Gastrocnemius medialis (tissue), 4 donors: ENCODE data around the gene SFXN5. TPM values are rescaled to one million over a fixed set of nuclear protein-coding genes. Genes with fewer than 3 reads are reported as not detected.

ENCODE experiments used
- ATAC-seq, 2 donors: fragments of 150-250 bp; one replicate each; pipeline ENCODE4 v1.9.1; 2016
- DNase-seq, 2 donors: peaks; one replicate each; pipeline ENCODE4 v3.0.0-alpha.2; 2019
- H3K27ac ChIP-seq, 4 donors: fragments of 200-600 bp; sonication (generic); 1 replicate in 1 of 4; 2 replicates in 3 of 4; pipeline ENCODE4 v1.5.1; 2016 to 2018; ENCODE audit warnings: mild to moderate bottlenecking in 2 of 4, moderate library complexity in 1 of 4
- H3K27me3 ChIP-seq, 3 donors: fragments of 200-600 bp; sonication (generic) in 2 of 3; 1 replicate in 1 of 3; 2 replicates in 2 of 3; pipeline versions ENCODE4 v1.5.1 to v1.6.0; 2016 to 2019; ENCODE audit warnings: mild to moderate bottlenecking in 1 of 3, moderate library complexity in 1 of 3
- H3K36me3 ChIP-seq, 2 donors: fragments of 200-600 bp; sonication (generic) in 1 of 2; one replicate each; pipeline ENCODE4 v1.5.1; 2017 to 2018
- H3K4me1 ChIP-seq, 2 donors: fragments of 200-600 bp; sonication (generic) in 1 of 2; one replicate each; pipeline ENCODE4 v1.5.1; 2016 to 2017; ENCODE audit warnings: mild to moderate bottlenecking in 2 of 2
- H3K4me3 ChIP-seq, 4 donors: fragments of 200-600 bp; sonication (generic) in 3 of 4; 1 replicate in 1 of 4; 2 replicates in 3 of 4; pipeline ENCODE4 v1.5.1; 2016 to 2019; ENCODE audit warnings: mild to moderate bottlenecking in 2 of 4
- H3K9me3 ChIP-seq, 3 donors: fragments of 200-600 bp; sonication (generic) in 2 of 3; 1 replicate in 1 of 3; 2 replicates in 2 of 3; pipeline ENCODE4 v1.5.1; 2016 to 2019
- CTCF ChIP-seq, 5 experiments: fragments of 450-650 bp in 3 of 5; fragments of 200-600 bp in 2 of 5; sonication (generic) in 2 of 5; IDR thresholded peaks in 4 of 5; conservative IDR thresholded peaks in 1 of 5; 1 replicate in 4 of 5; 2 replicates in 1 of 5; pipeline ENCODE4 v1.5.1; 2016 to 2019; ENCODE audit warnings: antibody characterized with exemption in 5 of 5, mild to moderate bottlenecking in 3 of 5, moderate library complexity in 3 of 5
- POLR2A ChIP-seq, 2 donors: fragments of 450-650 bp; IDR thresholded peaks; one replicate each; pipeline ENCODE4 v1.6.1; 2017; ENCODE audit warnings: antibody characterized with exemption in 2 of 2, mild to moderate bottlenecking in 2 of 2, moderate library complexity in 2 of 2
- in situ Hi-C, 4 donors: fragments of 200-750 bp; cut with MboI; loops; one replicate each; pipeline versions ENCODE4 v1.15.0 to v1.8.0; 2017; ENCODE audit warnings: low sequenced_read_pairs in 4 of 4
- intact Hi-C: fragments of 100-400 bp; cut with DNase I; formaldehyde crosslinking; loops from one replicate; pipeline ENCODE4 v1.15.1; 2023; ENCODE audit warnings: low total_unique reads
- total RNA-seq, 4 donors: library from RNA; depleted of rRNA; stranded (reverse); fragments of >200 nt; gene quantifications; one replicate each; pipeline versions ENCODE4 v1.1.0 to v1.2.3, GENCODE V29; 2016

SFXN5 gene
- total RNA-seq, 4 donors from 2014 or later = 6.8 to 22.7 (median 9.1) TPM

- Histone ChIP-seq H3K27me3 (no peaks in the 10 kb centered on the region), H3K4me1 (no peaks in the 10 kb centered on the region), H3K27ac (no peak overlapping the region), H3K36me3 (peaks cover 0 to 9% of the 10 kb centered on the region in 2 donors), H3K9me3 (no peaks in the 10 kb centered on the region), H3K4me3 (no peak overlapping the region)
- DNase-seq (no peak), ATAC-seq (no peak)
- TF ChIP-seq CTCF (IDR thresholded peaks at IDR 0.05 in 4 of 5, conservative IDR thresholded peaks at IDR 0.05 in 1 of 5) (no peak), POLR2A (IDR thresholded peaks at IDR 0.05) (no peak)
- intact Hi-C loops = no loop called here
- in situ Hi-C loops = no loop called here
These were observed 130.7 kb downstream of the SFXN5 start for GRCh38 chr2:72940786-72941185.

GRCh38 chr2:72940361-72940760 is 131.2 kb downstream of the SFXN5 start:
- no peak for ATAC-seq
- H3K36me3 ChIP-seq = peaks cover 0 to 9% of the 10 kb centered on the region in 2 donors
- H3K27me3 ChIP-seq = no peaks in the 10 kb centered on the region
- no peak overlapping the region for H3K4me3 ChIP-seq
- H3K9me3 ChIP-seq = no peaks in the 10 kb centered on the region
- in situ Hi-C loops = no loop called here
- DNase-seq = no peak
- no peak for TF ChIP-seq CTCF (IDR thresholded peaks at IDR 0.05 in 4 of 5, conservative IDR thresholded peaks at IDR 0.05 in 1 of 5)
- no peak for TF ChIP-seq POLR2A (IDR thresholded peaks at IDR 0.05)
- no peaks in the 10 kb centered on the region for H3K4me1 ChIP-seq
- H3K27ac ChIP-seq = no peak overlapping the region
- intact Hi-C loops = no loop called here

- in situ Hi-C loops (no loop called here), intact Hi-C loops (no loop called here)
- peaks cover 0 to 9% of the 10 kb centered on the region in 2 donors for H3K36me3 ChIP-seq
- DNase-seq (no peak), ATAC-seq (no peak)
- H3K4me1 ChIP-seq = no peaks in the 10 kb centered on the region
- no peak overlapping the region for H3K27ac ChIP-seq
- no peaks in the 10 kb centered on the region for H3K9me3 ChIP-seq
- no peak overlapping the region for H3K4me3 ChIP-seq
- TF ChIP-seq POLR2A (IDR thresholded peaks at IDR 0.05) (no peak), CTCF (IDR thresholded peaks at IDR 0.05 in 4 of 5, conservative IDR thresholded peaks at IDR 0.05 in 1 of 5) (no peak)
- no peaks in the 10 kb centered on the region for H3K27me3 ChIP-seq
These were observed 133.1 kb downstream of the SFXN5 start for GRCh38 chr2:72938455-72938854.

- Histone ChIP-seq H3K4me1 (no peaks in the 10 kb centered on the region), H3K27me3 (no peaks in the 10 kb centered on the region), H3K36me3 (no peaks in the 10 kb centered on the region), H3K4me3 (no peak overlapping the region), H3K27ac (no peak overlapping the region), H3K9me3 (no peaks in the 10 kb centered on the region)
- intact Hi-C loops (no loop called here), in situ Hi-C loops (no loop called here)
- TF ChIP-seq POLR2A (IDR thresholded peaks at IDR 0.05) = no peak
- no peak for TF ChIP-seq CTCF (IDR thresholded peaks at IDR 0.05 in 4 of 5, conservative IDR thresholded peaks at IDR 0.05 in 1 of 5)
- no peak for DNase-seq
- ATAC-seq = no peak
These were observed 134.2 kb downstream of the SFXN5 start for GRCh38 chr2:72937356-72937669.

- Histone ChIP-seq H3K9me3 (no peaks in the 10 kb centered on the region), H3K27me3 (no peaks in the 10 kb centered on the region), H3K36me3 (no peaks in the 10 kb centered on the region), H3K27ac (no peak overlapping the region), H3K4me3 (no peak overlapping the region), H3K4me1 (no peaks in the 10 kb centered on the region)
- in situ Hi-C loops = no loop called here
- no peak for ATAC-seq
- intact Hi-C loops = no loop called here
- no peak for TF ChIP-seq POLR2A (IDR thresholded peaks at IDR 0.05)
- no peak for TF ChIP-seq CTCF (IDR thresholded peaks at IDR 0.05 in 4 of 5, conservative IDR thresholded peaks at IDR 0.05 in 1 of 5)
- DNase-seq = no peak
These were observed 134.7 kb downstream of the SFXN5 start for GRCh38 chr2:72936660-72937355.
